ENCODE measurements around the gene PIP5K1C. TPM values are rescaled to one million over a fixed set of nuclear protein-coding genes. Genes with fewer than 3 reads are reported as not detected.

Gene PIP5K1C
- total RNA-seq, 4 donors from 2014 or later: 12.0 to 25.3 (median 15.2) TPM

DNA sequence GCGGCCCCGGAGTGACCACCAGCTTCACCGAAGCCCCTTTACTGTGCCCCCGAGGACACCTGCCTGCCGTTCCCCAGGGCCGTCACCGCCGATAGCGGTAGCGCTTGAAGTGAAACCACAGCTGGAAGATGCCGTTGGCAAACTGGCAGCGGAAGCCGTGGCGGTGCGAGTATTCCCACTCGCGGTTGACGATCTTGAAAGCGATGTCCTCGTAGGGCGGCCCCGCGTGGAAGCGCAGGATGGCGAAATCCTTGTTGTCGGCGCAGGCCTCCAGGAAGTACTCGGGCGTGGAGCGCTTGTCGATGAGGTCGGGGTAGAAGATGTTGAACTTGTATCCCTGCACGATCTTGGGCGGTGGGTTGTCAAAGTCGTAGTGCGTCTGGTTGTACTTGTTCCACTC, 88.4 kb downstream of the PIP5K1C start:
- Histone ChIP-seq H3K4me3 (no peak overlapping the region), H3K27ac (peak overlapping the region in 1 of 4 donors; percentile 69), H3K9me3 (no peaks in the 10 kb centered on the region), H3K27me3 (peaks cover 0 to 9% (median 0%) of the 10 kb centered on the region in 4 donors), H3K4me1 (peaks cover 0 to 59% (median 22%) of the 10 kb centered on the region in 3 donors), H3K36me3 (peaks cover 8 to 70% (median 16%) of the 10 kb centered on the region in 3 donors)
- DNase-seq: no peak
- 85 to 95% methylated on average over 23 to 27 of the region's 36 CpGs for WGBS, 2 donors
- TF ChIP-seq, protein P1, sequence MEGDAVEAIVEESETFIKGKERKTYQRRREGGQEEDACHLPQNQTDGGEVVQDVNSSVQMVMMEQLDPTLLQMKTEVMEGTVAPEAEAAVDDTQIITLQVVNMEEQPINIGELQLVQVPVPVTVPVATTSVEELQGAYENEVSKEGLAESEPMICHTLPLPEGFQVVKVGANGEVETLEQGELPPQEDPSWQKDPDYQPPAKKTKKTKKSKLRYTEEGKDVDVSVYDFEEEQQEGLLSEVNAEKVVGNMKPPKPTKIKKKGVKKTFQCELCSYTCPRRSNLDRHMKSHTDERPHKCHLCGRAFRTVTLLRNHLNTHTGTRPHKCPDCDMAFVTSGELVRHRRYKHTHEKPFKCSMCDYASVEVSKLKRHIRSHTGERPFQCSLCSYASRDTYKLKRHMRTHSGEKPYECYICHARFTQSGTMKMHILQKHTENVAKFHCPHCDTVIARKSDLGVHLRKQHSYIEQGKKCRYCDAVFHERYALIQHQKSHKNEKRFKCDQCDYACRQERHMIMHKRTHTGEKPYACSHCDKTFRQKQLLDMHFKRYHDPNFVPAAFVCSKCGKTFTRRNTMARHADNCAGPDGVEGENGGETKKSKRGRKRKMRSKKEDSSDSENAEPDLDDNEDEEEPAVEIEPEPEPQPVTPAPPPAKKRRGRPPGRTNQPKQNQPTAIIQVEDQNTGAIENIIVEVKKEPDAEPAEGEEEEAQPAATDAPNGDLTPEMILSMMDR (IDR thresholded peaks at IDR 0.05): no peak
- no peak for TF ChIP-seq POLR2A (IDR thresholded peaks at IDR 0.05)
- intact Hi-C loops (cut with DNase I): no loop called here

DNA sequence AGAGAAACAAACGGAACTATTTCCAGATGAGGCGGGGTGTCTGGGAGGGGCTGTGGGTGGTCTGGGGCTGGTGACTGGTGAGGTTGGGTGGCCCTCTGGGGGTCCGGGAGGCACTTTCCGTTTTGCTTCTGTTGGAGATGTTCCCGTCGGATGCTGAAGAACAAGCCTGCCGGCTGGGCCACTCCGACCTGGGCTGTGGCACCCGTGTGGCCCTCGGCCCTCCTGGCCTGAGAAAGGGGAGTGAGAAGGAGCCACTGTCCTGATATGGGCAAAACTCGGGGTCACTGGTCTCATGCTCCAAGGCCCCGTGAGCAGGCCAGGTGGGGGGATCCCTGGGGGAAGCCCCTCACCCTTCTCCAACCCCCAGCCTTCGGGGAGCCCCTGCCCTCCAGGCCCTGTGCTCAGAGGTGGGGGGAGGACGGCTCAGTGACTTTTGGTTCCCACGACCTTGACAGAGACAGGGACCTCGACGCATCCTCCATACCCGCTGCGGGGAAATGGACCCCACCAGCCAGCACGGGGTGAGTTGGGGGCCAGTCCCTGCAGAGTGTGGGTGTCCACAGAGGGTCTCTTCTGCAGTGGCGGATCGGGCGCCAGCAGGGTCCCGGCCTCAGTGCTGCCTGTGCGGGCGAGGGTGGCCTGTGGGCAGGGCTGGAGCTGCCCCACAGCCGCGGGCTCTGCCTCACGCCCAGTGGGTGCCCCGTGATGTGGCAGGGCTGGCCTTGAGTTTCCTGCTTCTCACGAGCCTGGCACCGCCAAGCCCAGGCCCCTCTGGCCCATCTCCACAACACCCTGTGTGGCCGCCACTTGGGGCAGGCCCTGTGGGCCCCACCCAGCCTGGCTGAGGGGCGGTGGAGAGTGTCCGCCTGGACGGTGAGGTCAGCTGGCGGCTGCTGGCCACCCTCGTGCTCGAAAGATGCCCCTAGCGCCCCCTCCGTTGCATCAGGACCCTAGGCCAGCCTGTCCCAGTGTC, 89.2 kb downstream of the PIP5K1C start:
- Histone ChIP-seq H3K27me3 (peaks cover 0 to 17% (median 0%) of the 10 kb centered on the region in 4 donors), H3K9me3 (no peaks in the 10 kb centered on the region), H3K4me1 (peaks cover 0 to 67% (median 30%) of the 10 kb centered on the region in 3 donors), H3K27ac (peak overlapping the region in 2 of 4 donors; percentile 9 to 73), H3K4me3 (no peak overlapping the region), H3K36me3 (peaks cover 8 to 62% (median 16%) of the 10 kb centered on the region in 3 donors)
- no peak for TF ChIP-seq POLR2A (IDR thresholded peaks at IDR 0.05)
- TF ChIP-seq, protein P1 (IDR thresholded peaks at IDR 0.05): no peak
- DNase-seq: no peak
- intact Hi-C loops (cut with DNase I): no loop called here
- 86 to 94% methylated on average over 7 to 10 of the region's 41 CpGs for WGBS, 2 donors

DNA sequence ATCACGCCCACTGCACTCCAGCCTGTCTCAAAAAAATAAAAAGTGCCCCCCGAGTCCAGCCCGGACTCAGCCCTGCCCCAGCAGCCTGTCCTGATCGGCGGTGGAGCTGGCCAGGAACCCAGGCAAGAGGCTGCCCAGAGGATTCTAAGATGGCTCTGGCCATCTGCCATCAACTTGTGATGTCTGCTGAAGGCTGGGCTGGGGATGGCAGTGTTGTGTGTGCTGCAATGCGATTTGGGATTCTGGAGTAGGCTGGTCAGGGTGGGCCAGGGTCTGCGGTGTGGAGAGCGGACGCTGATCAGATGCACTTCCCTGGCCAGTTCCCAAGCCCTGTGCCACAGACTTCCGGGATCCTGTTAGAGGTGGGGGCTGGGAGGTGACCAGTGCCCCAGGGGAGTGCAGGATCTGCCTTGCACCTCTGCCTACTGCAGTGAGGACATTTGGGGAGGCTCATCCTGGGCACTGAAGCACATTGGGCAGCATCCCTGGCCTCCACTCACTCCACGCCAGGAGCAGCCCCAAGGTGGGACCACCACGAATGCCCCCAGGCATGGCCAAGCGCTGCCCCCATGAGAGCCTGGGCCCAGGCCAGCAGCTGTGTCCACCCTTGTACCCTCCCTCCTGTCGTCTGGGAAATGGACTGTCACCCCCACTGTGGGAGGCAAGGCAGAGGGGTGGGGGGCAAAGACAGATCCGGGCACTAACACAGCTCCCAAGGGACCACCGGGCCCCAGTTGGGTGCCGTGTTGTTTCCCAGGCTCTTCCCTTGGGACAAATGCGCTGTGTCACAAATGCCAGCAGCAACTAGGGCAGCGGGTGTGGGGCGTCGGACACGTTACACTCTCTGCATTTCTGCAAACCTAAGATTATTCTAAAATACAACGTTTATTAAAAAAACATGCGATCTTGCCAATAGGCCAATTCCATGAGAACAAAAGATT, 90.2 kb downstream of the PIP5K1C start:
- intact Hi-C loops (cut with DNase I): no loop called here
- H3K4me3 ChIP-seq: no peak overlapping the region
- H3K27me3 ChIP-seq: peaks cover 0 to 20% (median 0%) of the 10 kb centered on the region in 4 donors
- TF ChIP-seq, protein P1 (IDR thresholded peaks at IDR 0.05): no peak
- no peak for TF ChIP-seq POLR2A (IDR thresholded peaks at IDR 0.05)
- H3K27ac ChIP-seq: peak overlapping the region in 3 of 4 donors; percentile 73 to 89 (median 88)
- WGBS, 2 donors: 57 to 74% methylated on average over 10 to 14 of the region's 24 CpGs
- H3K9me3 ChIP-seq: no peaks in the 10 kb centered on the region
- no peak for DNase-seq
- peaks cover 8 to 52% (median 16%) of the 10 kb centered on the region in 3 donors for H3K36me3 ChIP-seq
- peaks cover 0 to 76% (median 36%) of the 10 kb centered on the region in 3 donors for H3K4me1 ChIP-seq

DNA sequence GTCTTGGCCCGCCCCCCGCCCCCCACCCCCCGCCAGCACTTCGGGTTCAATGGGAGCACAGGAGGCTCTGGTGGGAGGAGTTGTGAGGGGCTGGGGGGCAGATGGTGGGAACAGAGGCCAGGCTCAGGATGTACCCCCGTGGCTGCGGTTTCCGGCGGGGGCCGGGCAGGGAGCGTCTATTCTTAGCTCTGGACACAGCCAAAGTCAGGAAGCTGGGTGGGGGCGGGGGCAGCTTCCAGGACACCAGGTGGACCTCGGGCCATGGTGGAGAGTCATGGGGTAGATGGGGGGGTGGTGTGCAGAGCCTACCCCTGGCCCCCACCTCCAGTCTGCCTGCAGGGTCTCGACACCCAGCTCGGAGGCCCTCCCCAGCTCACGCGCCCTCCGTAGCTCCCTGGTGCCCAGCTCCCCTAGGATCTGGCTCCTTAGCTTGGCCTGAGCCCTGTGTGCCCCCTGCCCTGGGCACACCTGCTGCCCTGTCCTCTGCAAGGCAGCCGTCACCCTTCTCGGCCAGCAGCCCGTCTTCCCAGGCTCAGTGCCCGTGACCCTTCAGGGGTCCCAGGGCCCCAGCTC, 91.4 kb downstream of the PIP5K1C start:
- no peak overlapping the region for H3K4me3 ChIP-seq
- intact Hi-C loops (cut with DNase I): no loop called here
- peaks cover 8 to 40% (median 16%) of the 10 kb centered on the region in 3 donors for H3K36me3 ChIP-seq
- H3K27ac ChIP-seq: peak overlapping the region; percentile 25 to 89 (median 80)
- peaks cover 0 to 28% (median 0%) of the 10 kb centered on the region in 4 donors for H3K27me3 ChIP-seq
- WGBS, 2 donors: 0 to 36% methylated on average over 2 to 5 of the region's 21 CpGs
- no peak for TF ChIP-seq POLR2A (IDR thresholded peaks at IDR 0.05)
- TF ChIP-seq, protein P1 (IDR thresholded peaks at IDR 0.05): no peak
- peaks cover 0 to 80% (median 37%) of the 10 kb centered on the region in 3 donors for H3K4me1 ChIP-seq
- H3K9me3 ChIP-seq: no peaks in the 10 kb centered on the region
- no peak for DNase-seq

Data from esophagus squamous epithelium (tissue), 5 donors.